Suprapubic skin (tissue), 3 donors: ENCODE results near the gene RASSF8.

ENCODE experiments used
- EP300 ChIP-seq: sonication (generic); formaldehyde crosslinking; IDR thresholded peaks from one replicate; pipeline ENCODE4 v1.6.1; 2017; ENCODE audit warnings: antibody characterized with exemption
- POLR2A ChIP-seq, 2 donors: fragments of 450-650 bp; IDR thresholded peaks; one replicate each; pipeline ENCODE4 v1.6.1; 2017; ENCODE audit warnings: antibody characterized with exemption in 2 of 2, mild to moderate bottlenecking in 2 of 2, moderate library complexity in 2 of 2
- TF ChIP-seq, protein P1 (sequence below), 2 donors: fragments of 200-600 bp in 1 of 2; fragments of 450-650 bp in 1 of 2; sonication (generic) in 1 of 2; IDR thresholded peaks; one replicate each; pipeline ENCODE4 v1.5.1; 2016 to 2019; ENCODE audit warnings: antibody characterized with exemption in 2 of 2, mild to moderate bottlenecking in 1 of 2, moderate library complexity in 1 of 2

- TF ChIP-seq, protein P1, sequence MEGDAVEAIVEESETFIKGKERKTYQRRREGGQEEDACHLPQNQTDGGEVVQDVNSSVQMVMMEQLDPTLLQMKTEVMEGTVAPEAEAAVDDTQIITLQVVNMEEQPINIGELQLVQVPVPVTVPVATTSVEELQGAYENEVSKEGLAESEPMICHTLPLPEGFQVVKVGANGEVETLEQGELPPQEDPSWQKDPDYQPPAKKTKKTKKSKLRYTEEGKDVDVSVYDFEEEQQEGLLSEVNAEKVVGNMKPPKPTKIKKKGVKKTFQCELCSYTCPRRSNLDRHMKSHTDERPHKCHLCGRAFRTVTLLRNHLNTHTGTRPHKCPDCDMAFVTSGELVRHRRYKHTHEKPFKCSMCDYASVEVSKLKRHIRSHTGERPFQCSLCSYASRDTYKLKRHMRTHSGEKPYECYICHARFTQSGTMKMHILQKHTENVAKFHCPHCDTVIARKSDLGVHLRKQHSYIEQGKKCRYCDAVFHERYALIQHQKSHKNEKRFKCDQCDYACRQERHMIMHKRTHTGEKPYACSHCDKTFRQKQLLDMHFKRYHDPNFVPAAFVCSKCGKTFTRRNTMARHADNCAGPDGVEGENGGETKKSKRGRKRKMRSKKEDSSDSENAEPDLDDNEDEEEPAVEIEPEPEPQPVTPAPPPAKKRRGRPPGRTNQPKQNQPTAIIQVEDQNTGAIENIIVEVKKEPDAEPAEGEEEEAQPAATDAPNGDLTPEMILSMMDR (IDR thresholded peaks at IDR 0.05), result no peak
- TF ChIP-seq POLR2A (IDR thresholded peaks at IDR 0.05) (no peak), EP300 (no peak)
Measured at GRCh38 chr12:26044007-26044394, 85.5 kb downstream of the RASSF8 start.
